Neutrophil (primary cell): ENCODE measurements around the gene GLP1R.

Experiments used
- H3K27ac ChIP-seq: fragments of 200-600 bp; sonication (generic); 2 replicates; pipeline ENCODE4 v1.5.1; 2016; ENCODE audit warnings: mild to moderate bottlenecking, moderate library complexity
- H3K27me3 ChIP-seq: fragments of 200-600 bp; sonication (generic); 2 replicates; pipeline ENCODE4 v1.6.0; 2016; ENCODE audit warnings: mild to moderate bottlenecking
- H3K36me3 ChIP-seq: fragments of 200-600 bp; sonication (generic); 2 replicates; pipeline ENCODE4 v1.5.1; 2017
- H3K4me1 ChIP-seq, 2 experiments: fragments of 200-600 bp in 1 of 2; sonication (generic) in 1 of 2; 1 replicate in 1 of 2; 2 replicates in 1 of 2; pipeline versions ENCODE4 v1.5.1 to v1.6.1; 2013 to 2016; ENCODE audit warnings: low read depth in 1 of 2, low read length in 1 of 2, mild to moderate bottlenecking in 1 of 2, moderate library complexity in 1 of 2; ENCODE audit not compliant: control insufficient read depth in 1 of 2, insufficient read depth in 1 of 2
- H3K4me3 ChIP-seq, 2 experiments: fragments of 200-600 bp in 1 of 2; sonication (generic) in 1 of 2; 1 replicate in 1 of 2; 2 replicates in 1 of 2; pipeline ENCODE4 v1.5.1; 2013 to 2016; ENCODE audit warnings: low read depth in 1 of 2, low read length in 1 of 2, mild to moderate bottlenecking in 1 of 2, moderate library complexity in 1 of 2
- H3K9me3 ChIP-seq: fragments of 200-600 bp; sonication (generic); 2 replicates; pipeline ENCODE4 v1.5.1; 2016
- TF ChIP-seq, protein P1 (sequence below): fragments of 200-600 bp; sonication (generic); IDR thresholded peaks from 2 replicates; pipeline ENCODE4 v1.5.1; 2016; ENCODE audit warnings: antibody characterized with exemption

The GLP1R gene

DNA sequence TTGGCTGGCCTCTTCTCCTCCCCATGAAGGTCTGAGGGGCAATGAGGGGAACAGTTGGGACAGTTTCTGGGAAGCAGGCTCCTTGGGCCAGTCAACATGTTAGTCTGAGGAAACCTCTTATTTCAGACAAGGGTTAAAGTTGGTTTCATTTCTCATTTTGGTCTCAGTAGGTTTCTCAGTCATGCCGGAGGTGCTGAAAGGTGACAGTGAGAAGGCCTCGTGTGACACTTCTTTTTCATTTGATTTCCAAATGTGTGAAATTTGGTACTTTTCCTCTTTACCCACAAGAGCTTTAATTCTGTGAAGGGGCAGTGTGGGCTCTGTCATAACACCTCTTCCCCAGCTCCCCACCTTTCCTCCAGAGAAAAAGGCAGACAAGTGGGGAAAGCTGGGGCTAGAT lies 7.5 kb upstream of the GLP1R start:
- H3K36me3 ChIP-seq, result no peaks in the 10 kb centered on the region
- H3K9me3 ChIP-seq, result no peaks in the 10 kb centered on the region
- TF ChIP-seq, protein P1, sequence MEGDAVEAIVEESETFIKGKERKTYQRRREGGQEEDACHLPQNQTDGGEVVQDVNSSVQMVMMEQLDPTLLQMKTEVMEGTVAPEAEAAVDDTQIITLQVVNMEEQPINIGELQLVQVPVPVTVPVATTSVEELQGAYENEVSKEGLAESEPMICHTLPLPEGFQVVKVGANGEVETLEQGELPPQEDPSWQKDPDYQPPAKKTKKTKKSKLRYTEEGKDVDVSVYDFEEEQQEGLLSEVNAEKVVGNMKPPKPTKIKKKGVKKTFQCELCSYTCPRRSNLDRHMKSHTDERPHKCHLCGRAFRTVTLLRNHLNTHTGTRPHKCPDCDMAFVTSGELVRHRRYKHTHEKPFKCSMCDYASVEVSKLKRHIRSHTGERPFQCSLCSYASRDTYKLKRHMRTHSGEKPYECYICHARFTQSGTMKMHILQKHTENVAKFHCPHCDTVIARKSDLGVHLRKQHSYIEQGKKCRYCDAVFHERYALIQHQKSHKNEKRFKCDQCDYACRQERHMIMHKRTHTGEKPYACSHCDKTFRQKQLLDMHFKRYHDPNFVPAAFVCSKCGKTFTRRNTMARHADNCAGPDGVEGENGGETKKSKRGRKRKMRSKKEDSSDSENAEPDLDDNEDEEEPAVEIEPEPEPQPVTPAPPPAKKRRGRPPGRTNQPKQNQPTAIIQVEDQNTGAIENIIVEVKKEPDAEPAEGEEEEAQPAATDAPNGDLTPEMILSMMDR, result no peak
- no peaks in the 10 kb centered on the region for H3K4me1 ChIP-seq
- H3K27ac ChIP-seq, result no peak overlapping the region
- peaks cover 58% of the 10 kb centered on the region for H3K27me3 ChIP-seq
- no peak overlapping the region for H3K4me3 ChIP-seq

- H3K27ac ChIP-seq, result no peak overlapping the region
- no peaks in the 10 kb centered on the region for H3K36me3 ChIP-seq
- no peaks in the 10 kb centered on the region for H3K4me1 ChIP-seq
- TF ChIP-seq, protein P1, result no peak
- no peak overlapping the region for H3K4me3 ChIP-seq
- H3K9me3 ChIP-seq, result no peaks in the 10 kb centered on the region
- H3K27me3 ChIP-seq, result peaks cover 65% of the 10 kb centered on the region
Observed at GRCh38 chr6:39043776-39044175, 4.8 kb upstream of the GLP1R start.

GRCh38 chr6:39044181-39044580 lies 4.4 kb upstream of the GLP1R start:
- Histone ChIP-seq H3K4me3 (no peak overlapping the region), H3K9me3 (no peaks in the 10 kb centered on the region), H3K27me3 (peaks cover 69% of the 10 kb centered on the region), H3K27ac (no peak overlapping the region), H3K36me3 (no peaks in the 10 kb centered on the region), H3K4me1 (no peaks in the 10 kb centered on the region)
- TF ChIP-seq, protein P1, result no peak

GRCh38 chr6:39047434-39048327 lies 900 bp upstream of the GLP1R start:
- TF ChIP-seq, protein P1, result no peak
- Histone ChIP-seq H3K4me3 (no peak overlapping the region), H3K36me3 (no peaks in the 10 kb centered on the region), H3K4me1 (no peaks in the 10 kb centered on the region), H3K9me3 (no peaks in the 10 kb centered on the region), H3K27ac (no peak overlapping the region), H3K27me3 (peaks cover 78% of the 10 kb centered on the region)

DNA sequence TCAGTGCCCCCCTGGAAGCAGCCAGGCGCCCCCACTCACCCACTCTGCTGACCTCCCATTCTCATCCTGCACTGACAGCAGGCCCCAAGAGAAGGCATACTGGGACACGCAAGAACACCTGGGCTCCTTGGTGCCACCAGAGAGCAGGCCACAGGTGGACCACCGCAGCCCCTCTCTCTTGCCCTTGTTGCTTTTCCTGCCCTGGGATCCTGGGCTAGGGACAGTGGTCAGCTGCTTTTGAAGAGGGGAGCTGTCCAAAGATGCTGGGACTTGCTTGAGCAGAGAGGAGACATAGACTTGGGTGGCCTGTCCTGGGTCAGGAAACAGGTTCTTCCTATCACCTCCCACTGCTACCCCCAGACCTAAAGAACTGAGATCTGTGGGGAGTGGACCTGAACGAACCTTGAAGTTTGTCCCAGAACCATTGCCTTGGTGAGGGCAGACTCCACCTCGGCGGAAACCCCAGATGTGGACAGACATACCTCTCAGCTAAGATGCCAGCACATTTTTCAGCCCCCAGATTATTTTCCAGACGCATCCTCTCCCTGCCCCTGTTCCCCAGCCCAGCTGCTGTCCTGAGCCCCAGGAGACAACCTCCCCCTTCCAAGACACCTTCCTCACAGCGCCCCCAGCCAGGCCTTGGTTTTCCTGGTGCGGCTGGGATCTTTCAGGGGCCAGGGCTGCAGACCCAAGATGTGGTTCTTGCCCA lies 1.1 kb downstream of the GLP1R start:
- no peaks in the 10 kb centered on the region for H3K9me3 ChIP-seq
- TF ChIP-seq, protein P1, result no peak
- no peak overlapping the region for H3K4me3 ChIP-seq
- no peak overlapping the region for H3K27ac ChIP-seq
- H3K27me3 ChIP-seq, result peaks cover 70% of the 10 kb centered on the region
- no peaks in the 10 kb centered on the region for H3K36me3 ChIP-seq
- H3K4me1 ChIP-seq, result no peaks in the 10 kb centered on the region
